ENCODE results near the gene PSIP1. TPM values are rescaled to one million over a fixed set of nuclear protein-coding genes. Genes with fewer than 3 reads are reported as not detected.
"Not testable (repeated sequence)": the region's sequence is repeated elsewhere in the genome, so short reads cannot be mapped to it uniquely, and the experiment has no call there.

Gene PSIP1
- total RNA-seq, 2 donors from 2014 or later, result 68.2 to 100 TPM

DNA sequence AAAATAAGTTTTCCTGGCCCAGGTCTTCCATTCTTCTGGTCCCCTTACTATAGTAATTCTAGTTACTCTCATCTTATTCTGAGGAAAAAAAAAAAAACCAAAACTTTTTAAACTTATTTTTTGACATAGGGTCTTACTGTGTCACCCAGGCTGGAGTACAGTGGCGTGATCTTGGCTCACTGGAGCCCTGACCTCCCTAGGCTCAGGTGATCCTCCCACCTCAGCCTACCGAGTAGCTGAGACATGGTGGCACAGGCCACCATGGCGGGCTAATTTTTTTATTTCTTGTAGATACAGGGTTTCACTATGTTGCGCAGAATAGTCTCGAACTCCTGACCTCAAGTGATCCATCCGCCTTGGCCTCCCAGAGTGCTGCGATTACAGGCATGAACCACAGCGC is 49.7 kb downstream of the PSIP1 start:
- TF ChIP-seq, protein P1, sequence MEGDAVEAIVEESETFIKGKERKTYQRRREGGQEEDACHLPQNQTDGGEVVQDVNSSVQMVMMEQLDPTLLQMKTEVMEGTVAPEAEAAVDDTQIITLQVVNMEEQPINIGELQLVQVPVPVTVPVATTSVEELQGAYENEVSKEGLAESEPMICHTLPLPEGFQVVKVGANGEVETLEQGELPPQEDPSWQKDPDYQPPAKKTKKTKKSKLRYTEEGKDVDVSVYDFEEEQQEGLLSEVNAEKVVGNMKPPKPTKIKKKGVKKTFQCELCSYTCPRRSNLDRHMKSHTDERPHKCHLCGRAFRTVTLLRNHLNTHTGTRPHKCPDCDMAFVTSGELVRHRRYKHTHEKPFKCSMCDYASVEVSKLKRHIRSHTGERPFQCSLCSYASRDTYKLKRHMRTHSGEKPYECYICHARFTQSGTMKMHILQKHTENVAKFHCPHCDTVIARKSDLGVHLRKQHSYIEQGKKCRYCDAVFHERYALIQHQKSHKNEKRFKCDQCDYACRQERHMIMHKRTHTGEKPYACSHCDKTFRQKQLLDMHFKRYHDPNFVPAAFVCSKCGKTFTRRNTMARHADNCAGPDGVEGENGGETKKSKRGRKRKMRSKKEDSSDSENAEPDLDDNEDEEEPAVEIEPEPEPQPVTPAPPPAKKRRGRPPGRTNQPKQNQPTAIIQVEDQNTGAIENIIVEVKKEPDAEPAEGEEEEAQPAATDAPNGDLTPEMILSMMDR (IDR thresholded peaks at IDR 0.05), result no peak
- no peak overlapping the region for H3K27ac ChIP-seq
- DNase-seq (ENCODE audit: low spot score), result no peak
- H3K36me3 ChIP-seq, result peaks cover 36% of the 10 kb centered on the region
- no peaks in the 10 kb centered on the region for H3K27me3 ChIP-seq (replicated peaks; ENCODE audit: insufficient read depth)
- H3K4me1 ChIP-seq (ENCODE audit: control insufficient read depth in 1 of 2, low read depth in 2 of 2), result no peaks in the 10 kb centered on the region
- ATAC-seq (ENCODE audit: insufficient number of reproducible peaks, low FRiP score, low read depth), result no peak
- H3K4me3 ChIP-seq, result no peak overlapping the region
- H3K9me3 ChIP-seq, result no peaks in the 10 kb centered on the region

DNA sequence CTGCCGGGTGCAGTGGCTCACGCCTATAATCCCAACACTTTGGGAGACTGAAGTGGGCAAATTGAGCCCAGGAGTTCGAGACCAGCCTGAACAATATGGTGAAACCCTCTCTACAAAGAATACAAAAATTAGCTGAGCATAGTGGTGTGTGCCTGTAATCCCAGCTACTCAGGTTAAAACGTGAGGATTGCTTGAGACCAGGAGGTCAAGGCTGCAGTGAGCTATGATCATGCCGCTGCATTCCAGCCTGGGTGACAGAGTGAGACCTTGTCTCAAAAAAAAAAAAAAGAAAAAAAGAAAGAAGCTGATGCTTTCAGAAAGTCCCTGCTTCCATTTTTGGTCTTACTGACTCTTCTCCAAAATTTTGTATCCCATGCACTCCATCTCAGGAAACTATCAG is 56.8 kb downstream of the PSIP1 start:
- no peak overlapping the region for H3K4me3 ChIP-seq
- H3K27me3 ChIP-seq (replicated peaks; ENCODE audit: insufficient read depth), result no peaks in the 10 kb centered on the region
- DNase-seq (ENCODE audit: low spot score) (no peak), ATAC-seq (ENCODE audit: insufficient number of reproducible peaks, low FRiP score, low read depth) (no peak)
- no peaks in the 10 kb centered on the region for H3K4me1 ChIP-seq (ENCODE audit: control insufficient read depth in 1 of 2, low read depth in 2 of 2)
- TF ChIP-seq, protein P1 (IDR thresholded peaks at IDR 0.05), result no peak
- H3K9me3 ChIP-seq, result no peaks in the 10 kb centered on the region
- peaks cover 20% of the 10 kb centered on the region for H3K36me3 ChIP-seq
- H3K27ac ChIP-seq, result no peak overlapping the region

DNA sequence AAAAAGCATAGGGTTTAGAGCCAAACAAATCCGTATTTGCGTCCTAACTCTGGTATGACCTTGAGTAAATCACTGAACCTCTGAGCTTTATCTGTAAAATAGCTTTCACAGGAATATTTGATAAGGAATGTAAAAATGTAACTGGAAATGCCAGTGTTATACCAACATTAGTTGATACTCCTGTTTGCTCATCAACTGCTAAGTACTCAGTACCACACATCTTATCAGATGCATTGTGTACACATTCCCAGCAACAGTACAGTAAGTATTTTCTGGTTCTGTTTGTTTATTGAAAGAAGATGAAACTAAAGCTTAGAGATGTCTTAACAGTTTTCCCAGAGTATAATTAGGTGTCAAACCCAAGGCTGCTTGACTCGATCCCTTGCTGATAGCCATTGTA is 66.6 kb downstream of the PSIP1 start:
- DNase-seq (ENCODE audit: low spot score), result no peak
- H3K4me3 ChIP-seq, result no peak overlapping the region
- H3K27me3 ChIP-seq (replicated peaks; ENCODE audit: insufficient read depth), result no peaks in the 10 kb centered on the region
- H3K27ac ChIP-seq, result no peak overlapping the region
- TF ChIP-seq, protein P1 (IDR thresholded peaks at IDR 0.05), result no peak
- ATAC-seq (ENCODE audit: insufficient number of reproducible peaks, low FRiP score, low read depth), result no peak
- H3K4me1 ChIP-seq (ENCODE audit: control insufficient read depth in 1 of 2, low read depth in 2 of 2), result peaks cover 6 to 12% of the 10 kb centered on the region in 2 donors
- H3K36me3 ChIP-seq, result peaks cover 21% of the 10 kb centered on the region
- H3K9me3 ChIP-seq, result no peaks in the 10 kb centered on the region

DNA sequence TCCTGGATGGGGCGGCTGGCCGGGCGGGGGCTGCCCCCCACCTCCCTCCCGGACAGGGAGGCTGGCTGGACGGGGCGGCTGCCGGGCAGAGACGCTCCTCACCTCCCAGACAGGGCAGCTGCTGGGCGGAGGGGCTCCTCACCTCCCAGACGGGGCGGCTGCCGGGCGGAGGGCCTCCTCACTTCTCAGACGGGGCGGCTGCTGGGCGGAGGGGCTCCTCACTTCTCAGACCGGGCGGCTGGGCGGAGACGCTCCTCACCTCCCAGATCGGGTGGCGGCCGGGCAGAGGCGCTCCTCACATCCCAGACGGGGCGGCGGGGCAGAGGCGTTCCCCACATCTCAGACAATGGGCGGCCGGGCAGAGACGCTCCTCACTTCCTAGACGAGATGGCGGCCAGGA is 68.5 kb downstream of the PSIP1 start:
- not testable (repeated sequence) for H3K9me3 ChIP-seq; DNase-seq (ENCODE audit: low spot score); H3K4me3 ChIP-seq; H3K27ac ChIP-seq; H3K27me3 ChIP-seq (replicated peaks; ENCODE audit: insufficient read depth); ATAC-seq (ENCODE audit: insufficient number of reproducible peaks, low FRiP score, low read depth)
- H3K4me1 ChIP-seq (ENCODE audit: control insufficient read depth in 1 of 2, low read depth in 2 of 2), result peaks cover 8 to 12% of the 10 kb centered on the region in 2 donors
- H3K36me3 ChIP-seq, result peaks cover 13% of the 10 kb centered on the region

DNA sequence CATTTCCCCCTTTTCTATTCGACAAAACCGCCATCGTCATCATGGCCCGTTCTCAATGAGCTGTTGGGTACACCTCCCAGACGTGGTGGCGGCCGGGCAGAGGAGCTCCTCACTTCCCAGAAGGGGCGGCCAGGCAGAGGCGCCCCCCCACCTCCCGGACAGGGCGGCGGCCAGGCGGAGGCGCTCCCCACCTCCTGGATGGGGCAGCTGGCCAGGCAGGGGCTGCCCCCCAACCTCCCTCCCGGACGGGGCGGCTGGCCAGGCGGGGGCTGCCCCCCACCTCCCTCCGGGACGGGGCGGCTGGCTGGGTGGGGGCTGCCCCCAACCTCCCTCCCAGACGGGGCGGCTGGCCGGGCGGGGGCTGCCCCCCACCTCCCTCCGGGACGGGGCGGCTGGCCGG is 68.9 kb downstream of the PSIP1 start:
- not testable (repeated sequence) for ATAC-seq (ENCODE audit: insufficient number of reproducible peaks, low FRiP score, low read depth); H3K27me3 ChIP-seq (replicated peaks; ENCODE audit: insufficient read depth); H3K27ac ChIP-seq; DNase-seq (ENCODE audit: low spot score); H3K9me3 ChIP-seq; H3K4me3 ChIP-seq
- Histone ChIP-seq H3K4me1 (ENCODE audit: control insufficient read depth in 1 of 2, low read depth in 2 of 2) (peaks cover 8 to 12% of the 10 kb centered on the region in 2 donors), H3K36me3 (peaks cover 11% of the 10 kb centered on the region)

DNA sequence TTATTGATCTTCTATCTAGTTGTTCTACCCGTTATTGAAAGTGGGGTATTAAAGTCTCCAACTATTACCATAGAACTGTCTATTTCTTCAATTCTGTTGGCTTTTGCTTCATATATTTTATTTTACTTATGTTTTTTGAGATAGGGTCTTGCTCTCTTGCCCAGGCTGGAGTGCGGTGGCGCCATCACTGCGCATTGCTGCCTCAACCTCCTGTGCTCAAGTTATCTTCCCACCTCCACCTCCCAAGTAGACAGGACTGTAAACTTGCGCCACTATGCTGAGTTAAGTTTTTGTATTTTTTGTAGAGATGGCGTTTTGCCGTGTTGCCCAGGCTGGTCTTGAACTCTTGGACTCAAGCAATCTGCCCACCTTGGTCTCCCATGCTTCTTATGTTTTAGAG is 71.9 kb downstream of the PSIP1 start:
- DNase-seq (ENCODE audit: low spot score), result no peak
- Histone ChIP-seq H3K9me3 (no peaks in the 10 kb centered on the region), H3K27me3 (replicated peaks; ENCODE audit: insufficient read depth) (no peaks in the 10 kb centered on the region), H3K4me1 (ENCODE audit: control insufficient read depth in 1 of 2, low read depth in 2 of 2) (peaks cover 8 to 23% of the 10 kb centered on the region in 2 donors), H3K36me3 (peaks cover 7% of the 10 kb centered on the region), H3K4me3 (no peak overlapping the region), H3K27ac (no peak overlapping the region)
- TF ChIP-seq, protein P1 (IDR thresholded peaks at IDR 0.05), result no peak
- no peak for ATAC-seq (ENCODE audit: insufficient number of reproducible peaks, low FRiP score, low read depth)

Data from thoracic aorta (tissue), 2 donors.